NCI-H2227 (cell line): ENCODE results near the gene ADRM1.

Experiments used
- DNase-seq: peaks from one replicate; lab custom pipeline; 2025; ENCODE audit not compliant: unreplicated experiment; lab: John Stamatoyannopoulos, UW

Gene ADRM1

DNA sequence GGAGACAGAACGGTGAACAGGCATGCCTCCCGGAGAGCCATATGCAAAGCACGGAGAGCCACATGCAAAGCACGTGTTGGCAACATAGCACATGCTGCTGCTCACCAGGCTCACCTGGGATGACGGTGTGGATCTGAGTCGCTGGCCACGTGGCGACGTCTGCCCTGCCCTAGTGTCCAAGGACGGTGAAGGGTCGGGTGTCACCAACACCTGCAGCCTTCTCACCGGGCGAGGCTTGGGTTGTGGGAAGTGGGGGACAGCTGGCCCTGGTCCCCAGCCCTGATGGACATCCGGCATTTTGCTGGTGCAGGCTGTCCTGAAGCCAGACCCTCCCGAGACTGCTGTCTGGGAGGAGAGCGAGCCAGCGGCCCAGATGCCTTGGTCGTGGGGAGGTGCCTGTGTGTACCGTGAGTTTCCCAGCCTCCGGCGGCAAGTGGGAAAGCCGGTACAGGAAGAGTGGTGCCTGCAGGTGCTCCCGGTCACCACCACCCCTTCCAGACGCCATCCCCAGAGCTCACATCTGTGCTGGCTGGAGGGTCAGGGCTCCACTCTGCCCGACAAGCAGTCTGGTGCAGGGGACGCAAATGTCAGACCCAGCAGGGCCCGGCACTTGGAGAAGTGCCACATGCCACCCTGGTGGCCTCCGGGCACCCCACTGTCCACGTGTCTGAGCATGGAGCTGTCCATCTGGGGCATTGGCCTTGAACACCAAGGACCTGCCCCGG lies 5.9 kb upstream of the ADRM1 start:
- no peak for DNase-seq

GRCh38 chr20:62297449-62298227 lies 5.2 kb upstream of the ADRM1 start:
- no peak for DNase-seq

DNA sequence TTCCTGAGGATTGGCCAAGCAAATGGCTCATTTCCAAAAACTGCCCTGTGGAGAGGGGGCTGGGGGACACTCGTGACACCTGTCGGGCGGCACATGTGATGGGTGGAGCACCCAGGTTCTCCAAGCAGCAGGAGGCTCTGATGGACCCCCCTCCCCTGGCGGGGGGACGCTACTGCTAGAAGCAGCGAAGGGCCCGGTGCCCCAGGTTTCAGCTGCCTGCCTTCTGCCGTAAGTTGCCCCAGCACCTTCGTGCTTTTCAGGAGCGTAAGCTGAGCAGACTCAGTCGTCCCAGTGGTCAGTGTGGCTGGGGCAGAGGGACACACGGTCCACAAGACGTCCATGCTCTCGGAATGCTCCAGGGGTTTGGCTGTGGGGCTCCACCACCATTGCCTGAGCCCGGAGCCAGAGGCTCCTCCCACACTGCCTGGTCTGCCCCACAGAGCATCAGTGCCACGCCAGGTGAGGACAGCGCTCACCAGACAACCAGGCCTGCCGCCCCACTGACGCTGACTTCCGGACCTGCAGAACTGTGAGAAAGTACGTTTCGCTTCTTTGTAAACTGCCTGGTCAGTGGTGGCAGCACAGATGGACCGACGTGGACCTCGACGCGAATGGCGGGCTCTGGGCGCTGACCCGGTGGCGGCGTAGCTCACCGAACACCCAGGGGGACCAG lies 4.1 kb upstream of the ADRM1 start:
- no peak for DNase-seq

GRCh38 chr20:62299666-62300236 lies 3.0 kb upstream of the ADRM1 start:
- no peak for DNase-seq

GRCh38 chr20:62300319-62300718 lies 2.5 kb upstream of the ADRM1 start:
- no peak for DNase-seq

- no peak for DNase-seq
These were observed 1.6 kb upstream of the ADRM1 start for GRCh38 chr20:62301111-62301668.

DNA sequence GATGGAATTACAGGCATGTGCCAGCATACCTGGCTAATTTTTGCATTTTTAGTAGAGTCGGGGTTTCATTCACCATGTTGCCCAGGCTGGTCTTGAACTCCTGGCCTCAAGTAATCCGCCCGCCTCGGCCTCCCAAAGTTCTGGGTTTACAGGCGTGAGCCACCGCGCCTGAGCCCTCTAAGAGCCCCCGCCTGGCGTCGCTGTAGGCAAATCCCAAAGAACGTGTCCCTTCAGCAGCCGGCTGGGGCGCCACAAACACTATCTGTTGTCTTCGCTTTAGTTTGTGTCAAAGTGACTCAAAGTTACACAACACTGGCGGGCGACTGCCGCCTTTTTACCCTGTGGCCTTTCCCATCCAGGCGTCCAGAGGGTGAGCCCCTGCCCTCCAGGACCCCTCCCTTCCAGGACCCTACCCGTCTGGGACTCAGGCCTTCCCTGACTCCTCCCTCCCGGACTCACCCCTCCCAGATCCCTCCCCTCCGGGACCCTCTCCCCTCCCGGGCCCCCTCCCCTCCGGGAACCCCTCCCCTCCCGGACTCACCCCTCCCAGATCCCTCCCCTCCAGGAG lies 940 bp upstream of the ADRM1 start:
- peak; percentile 95 for DNase-seq

DNA sequence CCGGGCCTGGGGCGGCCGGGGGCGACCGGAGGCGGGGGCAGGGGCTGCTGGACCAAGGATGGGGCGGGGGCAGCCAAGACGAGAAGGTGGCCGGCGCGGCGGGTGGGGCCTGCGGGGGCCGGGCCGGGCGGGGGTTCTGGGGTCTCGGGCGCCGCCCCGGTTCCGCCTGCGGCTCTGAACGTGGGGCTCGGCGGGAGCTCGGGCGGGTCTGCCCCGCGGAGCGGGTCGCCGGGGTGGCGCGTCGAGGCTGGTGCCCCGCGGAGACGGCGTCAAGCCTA lies 204 bp downstream of the ADRM1 start:
- DNase-seq: no peak

DNA sequence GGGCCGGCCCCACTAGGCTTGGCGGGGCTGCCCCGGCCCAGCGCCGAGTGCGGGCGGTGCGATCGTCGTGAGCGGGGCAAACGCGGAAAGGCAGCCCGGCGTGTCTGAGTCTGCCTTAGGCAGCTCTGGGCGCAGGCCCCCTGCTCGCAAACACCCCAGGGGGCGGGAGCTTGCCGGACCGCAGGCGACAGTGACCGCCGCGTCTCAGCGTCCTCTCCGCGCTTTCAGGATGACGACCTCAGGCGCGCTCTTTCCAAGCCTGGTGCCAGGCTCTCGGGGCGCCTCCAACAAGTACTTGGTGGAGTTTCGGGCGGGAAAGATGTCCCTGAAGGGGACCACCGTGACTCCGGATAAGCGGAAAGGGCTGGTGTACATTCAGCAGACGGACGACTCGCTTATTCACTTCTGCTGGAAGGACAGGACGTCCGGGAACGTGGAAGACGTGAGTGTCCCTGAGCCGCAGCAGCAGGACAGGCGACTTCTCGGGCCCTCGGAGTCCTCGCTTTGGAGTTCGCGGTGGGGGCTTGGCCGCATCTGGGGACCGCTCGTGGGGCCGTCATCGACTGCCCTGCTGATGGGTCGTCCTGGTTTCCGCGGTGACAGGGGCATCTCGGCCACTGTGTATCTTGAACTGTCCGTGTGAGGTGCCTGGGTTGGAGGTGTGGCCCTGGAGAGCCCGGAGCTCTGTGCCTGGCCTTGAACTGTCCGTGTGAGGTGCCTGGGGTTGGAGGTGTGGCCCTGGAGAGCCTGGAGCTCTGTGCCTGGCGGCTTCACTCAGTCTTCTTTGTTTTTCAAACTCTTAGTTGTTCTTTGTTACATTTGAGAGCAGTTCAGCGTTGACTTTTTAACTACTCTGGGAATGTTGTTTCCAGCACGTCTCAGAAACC lies 786 bp downstream of the ADRM1 start:
- DNase-seq: peak; percentile 63

- no peak for DNase-seq
These were observed 1.7 kb downstream of the ADRM1 start for GRCh38 chr20:62304331-62305148.

GRCh38 chr20:62305149-62305764 lies 2.5 kb downstream of the ADRM1 start:
- DNase-seq: no peak

GRCh38 chr20:62305765-62306413 lies 3.1 kb downstream of the ADRM1 start:
- no peak for DNase-seq

GRCh38 chr20:62306414-62307187 lies 3.8 kb downstream of the ADRM1 start:
- no peak for DNase-seq

- no peak for DNase-seq
These were observed 4.7 kb downstream of the ADRM1 start for GRCh38 chr20:62307226-62308101.

DNA sequence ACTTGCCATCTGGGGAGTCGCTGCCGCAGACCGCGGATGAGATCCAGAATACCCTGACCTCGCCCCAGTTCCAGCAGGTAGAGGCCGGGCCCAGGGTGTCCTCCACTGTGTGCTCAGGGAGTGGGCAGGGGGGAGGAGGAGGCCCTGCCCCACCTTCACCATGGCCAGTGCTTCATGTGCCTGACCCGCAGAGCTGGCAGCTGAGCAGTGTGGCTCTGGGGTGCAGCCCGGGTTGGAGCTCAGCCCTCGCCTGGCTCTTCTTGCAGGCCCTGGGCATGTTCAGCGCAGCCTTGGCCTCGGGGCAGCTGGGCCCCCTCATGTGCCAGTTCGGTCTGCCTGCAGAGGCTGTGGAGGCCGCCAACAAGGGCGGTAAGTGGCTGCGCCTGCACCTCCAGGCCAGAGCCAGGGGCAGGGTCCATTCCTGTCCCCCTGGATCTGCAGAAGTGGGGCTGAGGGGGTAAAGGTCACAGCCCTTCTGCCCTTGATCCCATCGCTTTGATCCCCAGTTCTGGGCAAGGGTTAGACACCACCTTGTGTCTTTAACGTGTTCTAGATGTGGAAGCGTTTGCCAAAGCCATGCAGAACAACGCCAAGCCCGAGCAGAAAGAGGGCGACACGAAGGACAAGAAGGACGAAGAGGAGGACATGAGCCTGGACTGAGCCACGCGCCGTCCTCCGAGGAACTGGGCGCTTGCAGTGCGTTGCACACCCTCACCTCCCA lies 5.5 kb downstream of the ADRM1 start:
- DNase-seq: no peak
